GM12878 (cell line): ENCODE results near the gene PTPN14. TPM values are rescaled to one million over a fixed set of nuclear protein-coding genes. Genes with fewer than 3 reads are reported as not detected.

Experiments
- ATAC-seq: fragments of 200-7000 bp; cut with Tn5 transposase; 3 replicates; pipeline ENCODE4 v1.9.1; 2020; ENCODE audit warnings: mild to moderate bottlenecking, moderate library complexity
- BruUV-seq: library from RNA; stranded (reverse); fragments of 400-500 nt; replicated peaks from 2 replicates; lab custom pipeline; 2021; lab: Mats Ljungman, UMichigan
- CTCF ChIA-PET: fragments of 300-600 bp; sonication (Branson Sonifier 250); formaldehyde crosslinking; extraction: SDS; loops from one replicate; lab custom pipeline; 2021; ENCODE audit warnings: inconsistent platforms; lab: Yijun Ruan, JAX
- POLR2A ChIA-PET: fragments of 350-600 bp; formaldehyde crosslinking; extraction: SDS; loops from one replicate; lab custom pipeline; 2021; ENCODE audit warnings: inconsistent platforms; lab: Charles Lee
- RAD21 ChIA-PET: fragments of 300-600 bp; sonication (Branson Sonifier 250); formaldehyde crosslinking; loops from one replicate; lab custom pipeline; 2023; ENCODE audit warnings: antibody characterized with exemption; ENCODE audit not compliant: unreplicated experiment; lab: Charles Lee
- SMC1A ChIA-PET: fragments of 300-600 bp; sonication (Branson Sonifier 250); formaldehyde crosslinking; loops from one replicate; lab custom pipeline; 2023; ENCODE audit not compliant: unreplicated experiment, uncharacterized antibody; lab: Charles Lee
- DNase-seq: peaks from one replicate; pipeline ENCODE4 v3.0.0-alpha.2; 2011; ENCODE audit warnings: low read depth, low spot score
- FAIRE-seq: peaks from 3 replicates; lab custom pipeline; 2011; peaks lifted over from hg19 to GRCh38; lab: Jason Lieb, UNC
- H2AFZ ChIP-seq: 2 replicates; pipeline ENCODE4 v1.6.0; 2011; ENCODE audit warnings: low read depth, low read length, control low read depth; ENCODE audit not compliant: control insufficient read depth
- H3K27ac ChIP-seq: 2 replicates; pipeline ENCODE4 v1.5.1; 2011; ENCODE audit warnings: control low read depth; ENCODE audit not compliant: control insufficient read depth, insufficient read depth
- H3K27me3 ChIP-seq, 2 experiments: replicated peaks in 1 of 2; 2 replicates each; pipeline versions ENCODE4 v1.6.0 to v1.6.1; 2011; ENCODE audit warnings: low read length in 1 of 2; ENCODE audit not compliant: control insufficient read depth in 2 of 2, insufficient read depth in 2 of 2
- H3K36me3 ChIP-seq, 2 experiments: 2 replicates each; pipeline ENCODE4 v1.5.1; 2011; ENCODE audit warnings: low read length in 1 of 2; ENCODE audit not compliant: control insufficient read depth in 2 of 2, insufficient read depth in 2 of 2
- H3K4me1 ChIP-seq: 2 replicates; pipeline ENCODE4 v1.6.1; 2011; ENCODE audit warnings: mild to moderate bottlenecking, low read length, moderate library complexity, mixed read lengths; ENCODE audit not compliant: control insufficient read depth, insufficient read depth
- H3K4me2 ChIP-seq: 2 replicates; pipeline ENCODE4 v1.6.0; 2011; ENCODE audit warnings: control low read depth; ENCODE audit not compliant: control insufficient read depth, insufficient read depth
- H3K4me3 ChIP-seq: fragments of 200-600 bp; sonication (generic); 2 replicates; pipeline ENCODE4 v1.5.1; 2016
- H3K79me2 ChIP-seq: 2 replicates; pipeline ENCODE4 v1.6.0; 2011; ENCODE audit warnings: low read length; ENCODE audit not compliant: control insufficient read depth, insufficient read depth
- H3K9ac ChIP-seq: 2 replicates; pipeline ENCODE4 v1.8.0; 2011; ENCODE audit warnings: low read length, control low read depth, mixed read lengths; ENCODE audit not compliant: control insufficient read depth, insufficient read depth
- H3K9me3 ChIP-seq: replicated peaks from 3 replicates; pipeline ENCODE4 v1.5.1; 2011; ENCODE audit warnings: mild to moderate bottlenecking, low read length; ENCODE audit not compliant: control insufficient read depth, insufficient read depth
- H4K20me1 ChIP-seq: 2 replicates; pipeline ENCODE4 v1.6.0; 2011; ENCODE audit not compliant: control insufficient read depth, insufficient read depth
- ASH2L ChIP-seq: fragments of 300-600, 200-600 bp; sonication (generic); IDR thresholded peaks from 2 replicates; pipeline ENCODE4 v1.6.1; 2017; ENCODE audit warnings: low read depth, mild to moderate bottlenecking, borderline replicate concordance
- BCL11A ChIP-seq: IDR thresholded peaks from 2 replicates; pipeline ENCODE4 v1.6.1; 2011; ENCODE audit warnings: low read depth, low read length
- CEBPB ChIP-seq, 2 experiments: fragments of 150-350 bp in 1 of 2; IDR thresholded peaks; 2 replicates each; pipeline ENCODE4 v1.6.1; 2012 to 2014; ENCODE audit warnings: low read depth in 2 of 2, low read length in 2 of 2, borderline replicate concordance in 1 of 2, inconsistent platforms in 1 of 2
- CHD2 ChIP-seq: IDR thresholded peaks from 2 replicates; pipeline ENCODE4 v1.6.1; 2011; ENCODE audit warnings: low read depth, low read length, improper control_type of control experiment, borderline replicate concordance
- DPF2 ChIP-seq: fragments of 450-650 bp; IDR thresholded peaks from 2 replicates; pipeline ENCODE4 v1.6.1; 2017; ENCODE audit warnings: mild to moderate bottlenecking
- E4F1 ChIP-seq: fragments of 450-650 bp; IDR thresholded peaks from 2 replicates; pipeline ENCODE4 v1.6.1; 2018; ENCODE audit warnings: borderline replicate concordance, mild to moderate bottlenecking; ENCODE audit not compliant: partially characterized antibody
- IRF4 ChIP-seq: IDR thresholded peaks from 2 replicates; pipeline ENCODE4 v1.6.1; 2011; ENCODE audit warnings: low read depth, low read length
- LARP7 ChIP-seq: fragments of 450-650 bp; IDR thresholded peaks from 2 replicates; pipeline ENCODE4 v1.6.1; 2017; ENCODE audit warnings: mild to moderate bottlenecking
- NR2C2 ChIP-seq: IDR thresholded peaks from 2 replicates; pipeline ENCODE4 v1.6.1; 2011; ENCODE audit warnings: borderline replicate concordance, low read depth; ENCODE audit not compliant: control insufficient read depth, insufficient read length
- POLR2AphosphoS2 ChIP-seq: IDR thresholded peaks from 2 replicates; pipeline ENCODE4 v1.6.1; 2011; ENCODE audit warnings: low read depth, mild to moderate bottlenecking, low read length, improper control_type of control experiment, moderate library complexity
- POU2F2 ChIP-seq: IDR thresholded peaks from 3 replicates; pipeline ENCODE4 v1.6.1; 2011; ENCODE audit warnings: low read depth, mild to moderate bottlenecking, low read length, borderline replicate concordance
- SREBF2 ChIP-seq: IDR thresholded peaks from 2 replicates; pipeline ENCODE4 v1.6.1; 2012; ENCODE audit warnings: mild to moderate bottlenecking, low read length
- TARDBP ChIP-seq: IDR thresholded peaks from 2 replicates; pipeline ENCODE4 v1.6.1; 2016; ENCODE audit warnings: borderline replicate concordance
- ZZZ3 ChIP-seq: IDR thresholded peaks from 2 replicates; pipeline ENCODE4 v1.6.1; 2011; ENCODE audit warnings: low read depth; ENCODE audit not compliant: control insufficient read depth, insufficient read length
- WGBS: methylation state at CpG from one replicate; pipeline ENCODE4 v1.1.6; 2016; ENCODE audit warnings: low lambda C conversion rate; ENCODE audit not compliant: insufficient replicate concordance, insufficient coverage; ENCODE audit errors: missing lambda C conversion rate; 5-methylcytosine and 5-hydroxymethylcytosine counted together
- in situ Hi-C: fragments of 300-500 bp; cut with MboI; formaldehyde crosslinking; loops from 9 replicates; pipeline ENCODE4 v1.14.3; 2018; ENCODE audit warnings: mixed read lengths
- intact Hi-C: fragments of 100-400 bp; cut with micrococcal nuclease; formaldehyde crosslinking; loops from one replicate; pipeline ENCODE4 v1.14.2; 2022; ENCODE audit not compliant: unreplicated experiment
- polyA plus RNA-seq, 11 experiments: library from polyadenylated mRNA; depleted of rRNA in 4 of 11; unstranded in 6 of 11; stranded (reverse) in 5 of 11; fragments of >200 nt; fragmentation: Nextera tagmentation in 4 of 11; fragmentation: Illumina TruSeq in 1 of 11; extraction: Ambion mirVana in 4 of 11; extraction: Trizol in 1 of 11; gene quantifications; 1 replicate in 1 of 11; 2 replicates in 10 of 11; pipeline versions ENCODE4 v1.2.1 to v1.2.3, GENCODE V29; 2011 to 2016; ENCODE audit warnings: inconsistent platforms in 2 of 11, missing spikeins in 2 of 11, low read depth in 1 of 11
- total RNA-seq, 4 experiments: library from RNA; depleted of rRNA in 3 of 4; stranded (reverse); fragments of >200 nt in 3 of 4; fragmentation: Illumina TruSeq in 1 of 4; extraction: Trizol in 1 of 4; gene quantifications; 2 replicates each; pipeline versions ENCODE4 v1.2.1 to v1.2.3, GENCODE V29; 2013 to 2021
- TF ChIP-seq, protein P1 (sequence below): IDR thresholded peaks from 2 replicates; pipeline ENCODE4 v1.6.1; 2011; ENCODE audit warnings: borderline replicate concordance, low read depth, mild to moderate bottlenecking, moderate library complexity, low read length; ENCODE audit not compliant: insufficient read depth, poor library complexity, severe bottlenecking
- TF ChIP-seq, protein P2 (sequence below): IDR thresholded peaks from 2 replicates; pipeline ENCODE4 v1.6.1; 2012; ENCODE audit warnings: low read length, inconsistent platforms

PTPN14 gene
- total and polyA plus RNA-seq, 10 of the 15 experiments (the other 5 are each of a cell fraction or from before 2014, with no cell fraction given), result 0.05 to 5.1 (median 0.44) TPM

- SMC1A ChIA-PET, result interaction anchor here (1.2 kb wide), 1 partner anchor 16 kb away, joined by 3 read pairs; no protein-coding TSS in a partner anchor
- 33% methylated on average over 4 of the region's 4 CpGs for WGBS
- DNase-seq (no peak), ATAC-seq (no peak), FAIRE-seq (no peak)
- no peaks in the 10 kb centered on the region for H3K4me1 ChIP-seq
- no peaks in the 10 kb centered on the region for H4K20me1 ChIP-seq
- in situ Hi-C loops (no loop called here), intact Hi-C loops (no loop called here)
- no peak overlapping the region for H3K4me2 ChIP-seq
- H2AFZ ChIP-seq, result no peak overlapping the region
- H3K27ac ChIP-seq, result no peak overlapping the region
- H3K4me3 ChIP-seq, result no peak overlapping the region
- no peaks in the 10 kb centered on the region for H3K9me3 ChIP-seq
- no peaks in the 10 kb centered on the region for H3K36me3 ChIP-seq
- RAD21 ChIA-PET, result no interaction called here
- no peaks in the 10 kb centered on the region for H3K79me2 ChIP-seq
- CTCF ChIA-PET, result interaction anchor here (1.2 kb wide), 1 partner anchor 85 kb away, joined by 3 read pairs; no protein-coding TSS in a partner anchor
- H3K9ac ChIP-seq, result no peak overlapping the region
- POLR2A ChIA-PET, result no interaction called here
- TF ChIP-seq IRF4, result no peak
- TF ChIP-seq ZZZ3, result no peak
- no peak for TF ChIP-seq POU2F2
- no peak for TF ChIP-seq CEBPB (IDR thresholded peaks at IDR 0.05; ENCODE audit: borderline replicate concordance in 1 of 2, low read depth in 2 of 2, low read length in 2 of 2)
- no peak for TF ChIP-seq LARP7
- TF ChIP-seq, protein P1, sequence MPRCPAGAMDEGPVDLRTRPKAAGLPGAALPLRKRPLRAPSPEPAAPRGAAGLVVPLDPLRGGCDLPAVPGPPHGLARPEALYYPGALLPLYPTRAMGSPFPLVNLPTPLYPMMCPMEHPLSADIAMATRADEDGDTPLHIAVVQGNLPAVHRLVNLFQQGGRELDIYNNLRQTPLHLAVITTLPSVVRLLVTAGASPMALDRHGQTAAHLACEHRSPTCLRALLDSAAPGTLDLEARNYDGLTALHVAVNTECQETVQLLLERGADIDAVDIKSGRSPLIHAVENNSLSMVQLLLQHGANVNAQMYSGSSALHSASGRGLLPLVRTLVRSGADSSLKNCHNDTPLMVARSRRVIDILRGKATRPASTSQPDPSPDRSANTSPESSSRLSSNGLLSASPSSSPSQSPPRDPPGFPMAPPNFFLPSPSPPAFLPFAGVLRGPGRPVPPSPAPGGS, result no peak
- TF ChIP-seq NR2C2, result no peak
- no peak for TF ChIP-seq ASH2L
- no peak for TF ChIP-seq DPF2
- TF ChIP-seq BCL11A, result no peak
- TF ChIP-seq TARDBP, result no peak
- TF ChIP-seq, protein P2, sequence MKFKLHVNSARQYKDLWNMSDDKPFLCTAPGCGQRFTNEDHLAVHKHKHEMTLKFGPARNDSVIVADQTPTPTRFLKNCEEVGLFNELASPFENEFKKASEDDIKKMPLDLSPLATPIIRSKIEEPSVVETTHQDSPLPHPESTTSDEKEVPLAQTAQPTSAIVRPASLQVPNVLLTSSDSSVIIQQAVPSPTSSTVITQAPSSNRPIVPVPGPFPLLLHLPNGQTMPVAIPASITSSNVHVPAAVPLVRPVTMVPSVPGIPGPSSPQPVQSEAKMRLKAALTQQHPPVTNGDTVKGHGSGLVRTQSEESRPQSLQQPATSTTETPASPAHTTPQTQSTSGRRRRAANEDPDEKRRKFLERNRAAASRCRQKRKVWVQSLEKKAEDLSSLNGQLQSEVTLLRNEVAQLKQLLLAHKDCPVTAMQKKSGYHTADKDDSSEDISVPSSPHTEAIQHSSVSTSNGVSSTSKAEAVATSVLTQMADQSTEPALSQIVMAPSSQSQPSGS, result no peak
- no peak for TF ChIP-seq E4F1
- no peak for TF ChIP-seq POLR2AphosphoS2
- no peak for TF ChIP-seq CHD2
- no peak for TF ChIP-seq SREBF2
- no TSS peak for BruUV-seq
- H3K27me3 ChIP-seq, result no peaks in the 10 kb centered on the region
These were observed 51.7 kb downstream of the PTPN14 start for GRCh38 chr1:214499732-214500131.
